Measurements from ENCODE around the gene RAD9A.

RAD9A gene

GRCh38 chr11:67441098-67441563, 49.3 kb downstream of the RAD9A start:
- no peak for DNase-seq

GRCh38 chr11:67441731-67442351, 50.1 kb downstream of the RAD9A start:
- DNase-seq: no peak

GRCh38 chr11:67442504-67443404, 51.0 kb downstream of the RAD9A start:
- DNase-seq: no peak

GRCh38 chr11:67445515-67445914, 53.7 kb downstream of the RAD9A start:
- DNase-seq: no peak

All from fibroblast of skin of back (primary cell).